Measurements from ENCODE around the gene CHGA.

CHGA gene

GRCh38 chr14:92942976-92943710 lies 20.2 kb downstream of the CHGA start:
- DNase-seq (no peak), ATAC-seq (peak; percentile 36)
- Mint-ChIP-seq H3K4me3 (no peak overlapping the region), H3K27ac (peak overlapping the region in 1 of 2 donors; percentile 65), H3K4me1 (no peaks in the 10 kb centered on the region), H3K27me3 (no peaks in the 10 kb centered on the region), H3K9me3 (no peaks in the 10 kb centered on the region)

- Mint-ChIP-seq H3K27me3 (no peaks in the 10 kb centered on the region), H3K9me3 (no peaks in the 10 kb centered on the region), H3K27ac (no peak overlapping the region), H3K4me1 (no peaks in the 10 kb centered on the region), H3K4me3 (no peak overlapping the region)
- DNase-seq (no peak), ATAC-seq (no peak)
Measured at GRCh38 chr14:92943855-92944570, 21.1 kb downstream of the CHGA start.

- ATAC-seq (no peak), DNase-seq (no peak)
- Mint-ChIP-seq H3K9me3 (no peaks in the 10 kb centered on the region), H3K27ac (peak overlapping the region in 1 of 2 donors; percentile 54), H3K4me1 (no peaks in the 10 kb centered on the region), H3K27me3 (no peaks in the 10 kb centered on the region), H3K4me3 (no peak overlapping the region)
Measured at GRCh38 chr14:92944976-92945375, 22.0 kb downstream of the CHGA start.

GRCh38 chr14:92945544-92945943 lies 22.6 kb downstream of the CHGA start:
- no peak for ATAC-seq
- Mint-ChIP-seq H3K4me1 (no peaks in the 10 kb centered on the region), H3K9me3 (no peaks in the 10 kb centered on the region)

GRCh38 chr14:92945959-92946846 lies 23.3 kb downstream of the CHGA start:
- H3K9me3 Mint-ChIP-seq: no peaks in the 10 kb centered on the region
- no peaks in the 10 kb centered on the region for H3K4me1 Mint-ChIP-seq
- peak overlapping the region in 1 of 2 donors; percentile 81 for H3K27ac Mint-ChIP-seq
- DNase-seq (no peak), ATAC-seq (no peak)
- no peaks in the 10 kb centered on the region for H3K27me3 Mint-ChIP-seq
- H3K4me3 Mint-ChIP-seq: no peak overlapping the region

More at GRCh38 chr14:92945544-92945943, 22.6 kb downstream of the CHGA start:
- H3K4me3 Mint-ChIP-seq: no peak overlapping the region
- peak overlapping the region in 1 of 2 donors; percentile 54 for H3K27ac Mint-ChIP-seq
- H3K27me3 Mint-ChIP-seq: no peaks in the 10 kb centered on the region
- no peak for DNase-seq

GRCh38 chr14:92946847-92947545 lies 24.0 kb downstream of the CHGA start:
- Mint-ChIP-seq H3K4me1 (peaks cover 4% of the 10 kb centered on the region), H3K9me3 (no peaks in the 10 kb centered on the region), H3K4me3 (no peak overlapping the region), H3K27ac (peak overlapping the region; percentile 10 to 81), H3K27me3 (no peaks in the 10 kb centered on the region)
- DNase-seq (no peak), ATAC-seq (no peak)

- no peak overlapping the region for H3K27ac Mint-ChIP-seq
- no peak overlapping the region for H3K4me3 Mint-ChIP-seq
- peaks cover 7% of the 10 kb centered on the region for H3K4me1 Mint-ChIP-seq
- DNase-seq: no peak
- no peaks in the 10 kb centered on the region for H3K27me3 Mint-ChIP-seq
- ATAC-seq: no peak
- H3K9me3 Mint-ChIP-seq: no peaks in the 10 kb centered on the region
Measured at GRCh38 chr14:92948647-92949046, 25.7 kb downstream of the CHGA start.

GRCh38 chr14:92949496-92950192 lies 26.7 kb downstream of the CHGA start:
- ATAC-seq (no peak), DNase-seq (no peak)
- H3K4me1 Mint-ChIP-seq: peaks cover 7% of the 10 kb centered on the region
- peak overlapping the region in 1 of 2 donors; percentile 59 for H3K27ac Mint-ChIP-seq
- no peaks in the 10 kb centered on the region for H3K9me3 Mint-ChIP-seq
- no peak overlapping the region for H3K4me3 Mint-ChIP-seq
- no peaks in the 10 kb centered on the region for H3K27me3 Mint-ChIP-seq

- Mint-ChIP-seq H3K27me3 (no peaks in the 10 kb centered on the region), H3K4me1 (peaks cover 7% of the 10 kb centered on the region), H3K4me3 (no peak overlapping the region), H3K27ac (no peak overlapping the region), H3K9me3 (no peaks in the 10 kb centered on the region)
- DNase-seq: no peak
- ATAC-seq: no peak
Measured at GRCh38 chr14:92950193-92950540, 27.2 kb downstream of the CHGA start.

GRCh38 chr14:92950773-92951172 lies 27.8 kb downstream of the CHGA start:
- no peaks in the 10 kb centered on the region for H3K9me3 Mint-ChIP-seq
- no peaks in the 10 kb centered on the region for H3K27me3 Mint-ChIP-seq
- H3K27ac Mint-ChIP-seq: peak overlapping the region in 1 of 2 donors; percentile 42
- DNase-seq (no peak), ATAC-seq (no peak)
- H3K4me3 Mint-ChIP-seq: no peak overlapping the region
- H3K4me1 Mint-ChIP-seq: peaks cover 7% of the 10 kb centered on the region

GRCh38 chr14:92951261-92951660 lies 28.3 kb downstream of the CHGA start:
- no peak overlapping the region for H3K27ac Mint-ChIP-seq
- H3K4me3 Mint-ChIP-seq: no peak overlapping the region
- peaks cover 7% of the 10 kb centered on the region for H3K4me1 Mint-ChIP-seq
- DNase-seq: no peak
- no peaks in the 10 kb centered on the region for H3K27me3 Mint-ChIP-seq
- H3K9me3 Mint-ChIP-seq: no peaks in the 10 kb centered on the region
- ATAC-seq: no peak

GRCh38 chr14:92951912-92952471 lies 29.0 kb downstream of the CHGA start:
- DNase-seq (peak; percentile 78 to 81), ATAC-seq (peak; percentile 92)
- Mint-ChIP-seq H3K9me3 (no peaks in the 10 kb centered on the region), H3K4me3 (no peak overlapping the region), H3K27ac (peak overlapping the region in 1 of 2 donors; percentile 68), H3K4me1 (peaks cover 7% of the 10 kb centered on the region), H3K27me3 (no peaks in the 10 kb centered on the region)

GRCh38 chr14:92952481-92953298 lies 29.7 kb downstream of the CHGA start:
- H3K4me3 Mint-ChIP-seq: no peak overlapping the region
- ATAC-seq (no peak), DNase-seq (no peak)
- peak overlapping the region; percentile 28 to 78 for H3K27ac Mint-ChIP-seq
- H3K4me1 Mint-ChIP-seq: peaks cover 7% of the 10 kb centered on the region
- H3K27me3 Mint-ChIP-seq: no peaks in the 10 kb centered on the region
- H3K9me3 Mint-ChIP-seq: no peaks in the 10 kb centered on the region

GRCh38 chr14:92953526-92953925 lies 30.6 kb downstream of the CHGA start:
- H3K4me3 Mint-ChIP-seq: no peak overlapping the region
- no peaks in the 10 kb centered on the region for H3K9me3 Mint-ChIP-seq
- no peak for DNase-seq
- H3K27me3 Mint-ChIP-seq: no peaks in the 10 kb centered on the region
- peaks cover 7% of the 10 kb centered on the region for H3K4me1 Mint-ChIP-seq
- peak overlapping the region; percentile 42 to 74 for H3K27ac Mint-ChIP-seq
- ATAC-seq: no peak
